Vagina (tissue), 2 donors: ENCODE measurements around the gene TMC1. TPM values are rescaled to one million over a fixed set of nuclear protein-coding genes. Genes with fewer than 3 reads are reported as not detected.

Source experiments
- DNase-seq, 2 donors: peaks; one replicate each; pipeline ENCODE4 v3.0.0-alpha.2; 2017; ENCODE audit errors: extremely low spot score in 2 of 2
- H3K27ac ChIP-seq: fragments of 200-600 bp; sonication (generic); one replicate; pipeline ENCODE4 v1.5.1; 2019
- H3K27me3 ChIP-seq: fragments of 200-600 bp; sonication (generic); one replicate; pipeline ENCODE4 v1.5.1; 2019
- H3K36me3 ChIP-seq, 2 donors: fragments of 200-600 bp; sonication (generic); one replicate each; pipeline ENCODE4 v1.5.1; 2017 to 2019
- H3K4me1 ChIP-seq: fragments of 200-600 bp; sonication (generic); one replicate; pipeline ENCODE4 v1.5.1; 2019
- H3K4me3 ChIP-seq, 2 donors: fragments of 200-600 bp; sonication (generic); 1 replicate in 1 of 2; 2 replicates in 1 of 2; pipeline ENCODE4 v1.5.1; 2016 to 2019
- H3K9me3 ChIP-seq: fragments of 200-600 bp; sonication (generic); one replicate; pipeline ENCODE4 v1.5.1; 2019
- POLR2A ChIP-seq, 2 donors: fragments of 450-650 bp; IDR thresholded peaks; one replicate each; pipeline ENCODE4 v1.6.1; 2017; ENCODE audit warnings: antibody characterized with exemption in 2 of 2, mild to moderate bottlenecking in 2 of 2, moderate library complexity in 2 of 2
- POLR2AphosphoS5 ChIP-seq, 2 donors: sonication (generic); formaldehyde crosslinking; IDR thresholded peaks; one replicate each; pipeline ENCODE4 v1.9.0; 2017; ENCODE audit warnings: antibody characterized with exemption in 2 of 2, mild to moderate bottlenecking in 2 of 2, low read depth in 1 of 2; ENCODE audit not compliant: insufficient read depth in 1 of 2
- intact Hi-C: fragments of 100-400 bp; cut with DNase I; formaldehyde crosslinking; loops from one replicate; pipeline ENCODE4 v1.15.1; 2023
- total RNA-seq: library from RNA; depleted of rRNA; stranded (reverse); fragments of >200 nt; gene quantifications from one replicate; pipeline ENCODE4 v1.2.3, GENCODE V29; 2016
- TF ChIP-seq, protein P1 (sequence below), 3 experiments: fragments of 450-650 bp in 2 of 3; fragments of 200-600 bp in 1 of 3; sonication (generic) in 1 of 3; IDR thresholded peaks; one replicate each; pipeline ENCODE4 v1.5.1; 2017 to 2019; ENCODE audit warnings: antibody characterized with exemption in 3 of 3, mild to moderate bottlenecking in 2 of 3, moderate library complexity in 2 of 3

The TMC1 gene
- total RNA-seq, 1 donor from 2014 or later = not detected

GRCh38 chr9:72786948-72787347, 265.5 kb downstream of the TMC1 start:
- Histone ChIP-seq H3K27ac (no peak overlapping the region), H3K4me1 (no peaks in the 10 kb centered on the region), H3K27me3 (no peaks in the 10 kb centered on the region), H3K36me3 (no peaks in the 10 kb centered on the region), H3K4me3 (no peak overlapping the region), H3K9me3 (no peaks in the 10 kb centered on the region)
- DNase-seq = no peak
- TF ChIP-seq, protein P1, sequence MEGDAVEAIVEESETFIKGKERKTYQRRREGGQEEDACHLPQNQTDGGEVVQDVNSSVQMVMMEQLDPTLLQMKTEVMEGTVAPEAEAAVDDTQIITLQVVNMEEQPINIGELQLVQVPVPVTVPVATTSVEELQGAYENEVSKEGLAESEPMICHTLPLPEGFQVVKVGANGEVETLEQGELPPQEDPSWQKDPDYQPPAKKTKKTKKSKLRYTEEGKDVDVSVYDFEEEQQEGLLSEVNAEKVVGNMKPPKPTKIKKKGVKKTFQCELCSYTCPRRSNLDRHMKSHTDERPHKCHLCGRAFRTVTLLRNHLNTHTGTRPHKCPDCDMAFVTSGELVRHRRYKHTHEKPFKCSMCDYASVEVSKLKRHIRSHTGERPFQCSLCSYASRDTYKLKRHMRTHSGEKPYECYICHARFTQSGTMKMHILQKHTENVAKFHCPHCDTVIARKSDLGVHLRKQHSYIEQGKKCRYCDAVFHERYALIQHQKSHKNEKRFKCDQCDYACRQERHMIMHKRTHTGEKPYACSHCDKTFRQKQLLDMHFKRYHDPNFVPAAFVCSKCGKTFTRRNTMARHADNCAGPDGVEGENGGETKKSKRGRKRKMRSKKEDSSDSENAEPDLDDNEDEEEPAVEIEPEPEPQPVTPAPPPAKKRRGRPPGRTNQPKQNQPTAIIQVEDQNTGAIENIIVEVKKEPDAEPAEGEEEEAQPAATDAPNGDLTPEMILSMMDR (IDR thresholded peaks at IDR 0.05) = no peak
- TF ChIP-seq POLR2A (IDR thresholded peaks at IDR 0.05) = no peak
- TF ChIP-seq POLR2AphosphoS5 (IDR thresholded peaks at IDR 0.05; ENCODE audit: insufficient read depth in 1 of 2, low read depth in 1 of 2) = no peak
- intact Hi-C loops = no loop called here

DNA sequence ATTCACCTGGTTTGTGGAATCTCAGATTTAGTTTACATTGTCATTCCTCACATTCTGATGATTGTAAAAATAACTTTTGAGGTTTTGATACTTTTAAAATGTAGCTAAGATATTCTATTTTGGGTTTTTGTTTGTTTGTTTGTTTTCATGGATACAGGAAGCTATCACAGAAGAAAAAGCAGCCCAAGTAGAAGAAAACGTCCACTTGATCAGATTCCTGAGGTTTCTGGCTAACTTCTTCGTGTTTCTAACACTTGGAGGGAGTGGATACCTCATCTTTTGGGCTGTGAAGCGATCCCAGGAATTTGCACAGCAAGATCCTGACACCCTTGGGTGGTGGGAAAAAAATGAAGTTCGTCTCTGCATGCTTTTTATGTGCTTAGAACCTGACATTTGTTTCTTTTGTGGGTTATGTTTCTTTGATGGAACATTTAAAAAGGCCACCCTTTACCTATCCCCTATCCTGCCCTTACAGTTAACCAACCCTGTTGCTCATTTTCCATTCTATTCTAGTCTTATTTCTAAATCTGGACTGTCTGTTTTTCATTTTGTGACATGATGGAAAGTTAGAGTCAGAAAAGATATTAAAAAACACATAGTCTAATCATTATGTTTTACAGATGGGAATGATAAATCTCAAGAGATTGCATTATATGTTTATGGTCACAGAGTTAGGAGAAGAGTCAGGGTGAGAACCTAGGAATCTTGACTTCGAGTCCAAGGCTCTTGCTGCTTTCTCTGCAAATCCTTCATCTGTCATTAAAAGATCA, 267.7 kb downstream of the TMC1 start:
- TF ChIP-seq POLR2AphosphoS5 (IDR thresholded peaks at IDR 0.05; ENCODE audit: insufficient read depth in 1 of 2, low read depth in 1 of 2) (no peak), POLR2A (IDR thresholded peaks at IDR 0.05) (no peak)
- TF ChIP-seq, protein P1 (IDR thresholded peaks at IDR 0.05) = no peak
- Histone ChIP-seq H3K27ac (no peak overlapping the region), H3K4me1 (no peaks in the 10 kb centered on the region), H3K36me3 (no peaks in the 10 kb centered on the region), H3K4me3 (no peak overlapping the region), H3K27me3 (no peaks in the 10 kb centered on the region), H3K9me3 (no peaks in the 10 kb centered on the region)
- intact Hi-C loops = no loop called here
- no peak for DNase-seq

DNA sequence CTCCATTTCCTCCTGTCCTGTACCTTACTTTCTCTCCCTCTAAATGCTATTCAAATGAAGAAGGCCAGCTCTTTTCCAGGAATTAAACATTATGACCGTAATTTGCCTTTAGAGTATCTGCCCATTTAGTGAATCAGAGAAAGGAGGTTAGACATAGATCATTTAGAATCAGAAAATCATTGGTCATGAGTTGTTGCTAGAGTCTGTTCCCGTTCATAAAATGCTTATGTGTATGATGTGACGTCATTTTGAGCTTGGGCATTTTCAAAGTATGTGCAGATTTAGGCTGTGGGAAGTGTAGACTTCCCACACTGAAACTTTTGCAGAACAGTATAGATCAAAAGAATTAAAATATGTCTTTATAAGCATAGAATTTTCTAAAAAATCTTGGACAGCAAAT, 268.5 kb downstream of the TMC1 start:
- Histone ChIP-seq H3K4me1 (no peaks in the 10 kb centered on the region), H3K36me3 (no peaks in the 10 kb centered on the region), H3K9me3 (no peaks in the 10 kb centered on the region), H3K27me3 (no peaks in the 10 kb centered on the region), H3K27ac (no peak overlapping the region), H3K4me3 (no peak overlapping the region)
- intact Hi-C loops = no loop called here
- TF ChIP-seq POLR2AphosphoS5 (IDR thresholded peaks at IDR 0.05; ENCODE audit: insufficient read depth in 1 of 2, low read depth in 1 of 2) (no peak), POLR2A (IDR thresholded peaks at IDR 0.05) (no peak)
- TF ChIP-seq, protein P1 (IDR thresholded peaks at IDR 0.05) = no peak
- no peak for DNase-seq

GRCh38 chr9:72790989-72791388, 269.6 kb downstream of the TMC1 start:
- Histone ChIP-seq H3K36me3 (no peaks in the 10 kb centered on the region), H3K4me3 (no peak overlapping the region), H3K9me3 (no peaks in the 10 kb centered on the region), H3K27me3 (no peaks in the 10 kb centered on the region), H3K27ac (no peak overlapping the region), H3K4me1 (no peaks in the 10 kb centered on the region)
- no peak for DNase-seq
- intact Hi-C loops = no loop called here
- no peak for TF ChIP-seq POLR2A (IDR thresholded peaks at IDR 0.05)
- no peak for TF ChIP-seq POLR2AphosphoS5 (IDR thresholded peaks at IDR 0.05; ENCODE audit: insufficient read depth in 1 of 2, low read depth in 1 of 2)
- TF ChIP-seq, protein P1 (IDR thresholded peaks at IDR 0.05) = no peak

GRCh38 chr9:72791436-72791835, 270.0 kb downstream of the TMC1 start:
- H3K27ac ChIP-seq = no peak overlapping the region
- no peaks in the 10 kb centered on the region for H3K9me3 ChIP-seq
- no peaks in the 10 kb centered on the region for H3K4me1 ChIP-seq
- H3K4me3 ChIP-seq = no peak overlapping the region
- intact Hi-C loops = no loop called here
- no peak for DNase-seq
- TF ChIP-seq, protein P1 (IDR thresholded peaks at IDR 0.05) = no peak
- TF ChIP-seq POLR2A (IDR thresholded peaks at IDR 0.05) (no peak), POLR2AphosphoS5 (IDR thresholded peaks at IDR 0.05; ENCODE audit: insufficient read depth in 1 of 2, low read depth in 1 of 2) (no peak)
- H3K36me3 ChIP-seq = no peaks in the 10 kb centered on the region
- H3K27me3 ChIP-seq = no peaks in the 10 kb centered on the region
